Erythroblast (primary cell): ENCODE measurements around the gene GFOD2.

Source experiments
- GATA1 ChIP-seq: IDR thresholded peaks from 2 replicates; pipeline ENCODE4 v1.6.1; 2011; ENCODE audit warnings: low read depth, mild to moderate bottlenecking, control low read depth, low read length, moderate library complexity
- POLR2A ChIP-seq: IDR thresholded peaks from 2 replicates; pipeline ENCODE4 v1.6.1; 2011; ENCODE audit warnings: mild to moderate bottlenecking, low read length

DNA sequence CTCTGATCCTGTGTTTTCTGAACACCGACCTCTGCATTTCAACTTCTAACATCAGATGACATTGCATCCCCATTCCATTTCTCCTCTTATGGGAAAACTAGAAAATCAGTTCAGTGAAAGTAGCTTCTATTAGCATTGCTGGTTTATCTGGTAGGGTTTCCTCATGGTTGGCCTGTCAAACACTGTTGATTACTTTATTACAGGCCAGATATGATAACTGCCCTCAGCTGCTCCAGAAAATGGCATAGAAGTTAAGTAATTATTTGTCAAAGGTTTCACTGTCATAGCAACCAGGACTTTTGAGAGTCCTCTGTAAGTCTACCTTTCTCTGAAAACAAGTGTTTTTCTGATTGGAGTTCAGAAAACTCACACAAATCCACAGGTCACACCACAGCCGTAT, 3.0 kb downstream of the GFOD2 start:
- TF ChIP-seq GATA1 (no peak), POLR2A (no peak)
